Stimulated activated CD4-positive, alpha-beta T cell treated with anti-CD3 and anti-CD28 coated beads, Interleukin-1b, Interleukin-23, amount 100 ng/mL, for 48 hours (primary cell): ENCODE results near the gene ZFHX3.
"Not testable (repeated sequence)": the region's sequence is repeated elsewhere in the genome, so short reads cannot be mapped to it uniquely, and the experiment has no call there.

Experiments used
- DNase-seq: peaks from one replicate; pipeline ENCODE4 v3.0.0-alpha.2; 2020

ZFHX3 gene

GRCh38 chr16:72992142-72992601, 55.8 kb downstream of the ZFHX3 start:
- no peak for DNase-seq

GRCh38 chr16:72991644-72992043, 56.3 kb downstream of the ZFHX3 start:
- no peak for DNase-seq

GRCh38 chr16:72991211-72991610, 56.7 kb downstream of the ZFHX3 start:
- no peak for DNase-seq

- no peak for DNase-seq
Observed at GRCh38 chr16:72990571-72990970, 57.4 kb downstream of the ZFHX3 start.

- DNase-seq, result no peak
Observed at GRCh38 chr16:72989579-72990551, 58.1 kb downstream of the ZFHX3 start.

- DNase-seq, result not testable (repeated sequence)
Observed at GRCh38 chr16:72989203-72989578, 58.7 kb downstream of the ZFHX3 start.

GRCh38 chr16:72988569-72988968, 59.4 kb downstream of the ZFHX3 start:
- DNase-seq, result no peak

- DNase-seq, result no peak
Observed at GRCh38 chr16:72987480-72987901, 60.4 kb downstream of the ZFHX3 start.

GRCh38 chr16:72985995-72986394, 61.9 kb downstream of the ZFHX3 start:
- no peak for DNase-seq

GRCh38 chr16:72985148-72985941, 62.6 kb downstream of the ZFHX3 start:
- no peak for DNase-seq

- no peak for DNase-seq
Observed at GRCh38 chr16:72983728-72984350, 64.1 kb downstream of the ZFHX3 start.

GRCh38 chr16:72983241-72983640, 64.7 kb downstream of the ZFHX3 start:
- no peak for DNase-seq

- DNase-seq, result no peak
Observed at GRCh38 chr16:72979974-72980373, 68.0 kb downstream of the ZFHX3 start.

- no peak for DNase-seq
Observed at GRCh38 chr16:72978212-72978611, 69.7 kb downstream of the ZFHX3 start.

GRCh38 chr16:72977127-72977526, 70.8 kb downstream of the ZFHX3 start:
- DNase-seq, result no peak

- DNase-seq, result no peak
Observed at GRCh38 chr16:72976438-72977064, 71.4 kb downstream of the ZFHX3 start.

- no peak for DNase-seq
Observed at GRCh38 chr16:72975809-72976437, 72.0 kb downstream of the ZFHX3 start.

- DNase-seq, result no peak
Observed at GRCh38 chr16:72974142-72974769, 73.7 kb downstream of the ZFHX3 start.

GRCh38 chr16:72972878-72973571, 74.9 kb downstream of the ZFHX3 start:
- DNase-seq, result no peak

GRCh38 chr16:72971370-72971769, 76.6 kb downstream of the ZFHX3 start:
- no peak for DNase-seq

GRCh38 chr16:72970656-72971055, 77.3 kb downstream of the ZFHX3 start:
- no peak for DNase-seq
